ENCODE data around the gene GPC5.

GPC5 gene

GRCh38 chr13:92574499-92574898 is 1176.1 kb downstream of the GPC5 start:
- no peak for DNase-seq

- DNase-seq, result no peak
Observed at GRCh38 chr13:92575777-92576176, 1177.4 kb downstream of the GPC5 start.

GRCh38 chr13:92578358-92578757 is 1179.9 kb downstream of the GPC5 start:
- DNase-seq, result no peak

- no peak for DNase-seq
Observed at GRCh38 chr13:92589955-92590354, 1191.5 kb downstream of the GPC5 start.

GRCh38 chr13:92590503-92590908 is 1192.1 kb downstream of the GPC5 start:
- DNase-seq, result no peak

- no peak for DNase-seq
Observed at GRCh38 chr13:92591117-92591516, 1192.7 kb downstream of the GPC5 start.

GRCh38 chr13:92592757-92593156 is 1194.3 kb downstream of the GPC5 start:
- no peak for DNase-seq

GRCh38 chr13:92602560-92602959 is 1204.1 kb downstream of the GPC5 start:
- no peak for DNase-seq

GRCh38 chr13:92609376-92609775 is 1211.0 kb downstream of the GPC5 start:
- DNase-seq, result no peak

- no peak for DNase-seq
Observed at GRCh38 chr13:92612892-92613291, 1214.5 kb downstream of the GPC5 start.

- DNase-seq, result no peak
Observed at GRCh38 chr13:92613921-92614320, 1215.5 kb downstream of the GPC5 start.

- DNase-seq, result no peak
Observed at GRCh38 chr13:92621985-92622384, 1223.6 kb downstream of the GPC5 start.

GRCh38 chr13:92622905-92623304 is 1224.5 kb downstream of the GPC5 start:
- no peak for DNase-seq

GRCh38 chr13:92626274-92626673 is 1227.9 kb downstream of the GPC5 start:
- no peak for DNase-seq

GRCh38 chr13:92640936-92641335 is 1242.5 kb downstream of the GPC5 start:
- DNase-seq, result no peak

GRCh38 chr13:92649140-92649813 is 1250.9 kb downstream of the GPC5 start:
- DNase-seq, result no peak

GRCh38 chr13:92656103-92656502 is 1257.7 kb downstream of the GPC5 start:
- no peak for DNase-seq

- DNase-seq, result no peak
Observed at GRCh38 chr13:92656648-92657047, 1258.2 kb downstream of the GPC5 start.

GRCh38 chr13:92657565-92657964 is 1259.1 kb downstream of the GPC5 start:
- DNase-seq, result no peak

GRCh38 chr13:92658293-92658692 is 1259.9 kb downstream of the GPC5 start:
- DNase-seq, result no peak

GRCh38 chr13:92661406-92661805 is 1263.0 kb downstream of the GPC5 start:
- no peak for DNase-seq

- DNase-seq, result no peak
Observed at GRCh38 chr13:92668157-92668556, 1269.7 kb downstream of the GPC5 start.

- DNase-seq, result no peak
Observed at GRCh38 chr13:92670096-92670495, 1271.7 kb downstream of the GPC5 start.

- DNase-seq, result no peak
Observed at GRCh38 chr13:92671821-92672220, 1273.4 kb downstream of the GPC5 start.

- DNase-seq, result no peak
Observed at GRCh38 chr13:92676246-92676645, 1277.8 kb downstream of the GPC5 start.
